ENCODE results near the gene MANBA.

Gene MANBA

GRCh38 chr4:102675141-102675540 lies 85.6 kb downstream of the MANBA start:
- DNase-seq (ENCODE audit: insufficient read length, low spot score) = no peak
- TF ChIP-seq CTCF (IDR thresholded peaks at IDR 0.05; ENCODE audit: insufficient read depth, missing control alignments) = no peak
- no peak for FAIRE-seq

GRCh38 chr4:102667001-102667400 lies 93.8 kb downstream of the MANBA start:
- DNase-seq (ENCODE audit: insufficient read length, low spot score) (no peak), FAIRE-seq (no peak)
- TF ChIP-seq CTCF (IDR thresholded peaks at IDR 0.05; ENCODE audit: insufficient read depth, missing control alignments) = no peak

- DNase-seq (ENCODE audit: insufficient read length, low spot score) = no peak
- FAIRE-seq = no peak
- TF ChIP-seq CTCF (IDR thresholded peaks at IDR 0.05; ENCODE audit: insufficient read depth, missing control alignments) = no peak
These were observed 95.2 kb downstream of the MANBA start for GRCh38 chr4:102665527-102665926.

GRCh38 chr4:102663073-102663472 lies 97.7 kb downstream of the MANBA start:
- TF ChIP-seq CTCF (IDR thresholded peaks at IDR 0.05; ENCODE audit: insufficient read depth, missing control alignments) = no peak
- DNase-seq (ENCODE audit: insufficient read length, low spot score) = no peak
- FAIRE-seq = no peak

GRCh38 chr4:102657206-102657605 lies 103.6 kb downstream of the MANBA start:
- no peak for FAIRE-seq
- DNase-seq (ENCODE audit: insufficient read length, low spot score) = no peak
- TF ChIP-seq CTCF (IDR thresholded peaks at IDR 0.05; ENCODE audit: insufficient read depth, missing control alignments) = no peak

- no peak for FAIRE-seq
- no peak for TF ChIP-seq CTCF (IDR thresholded peaks at IDR 0.05; ENCODE audit: insufficient read depth, missing control alignments)
- no peak for DNase-seq (ENCODE audit: insufficient read length, low spot score)
These were observed 113.7 kb downstream of the MANBA start for GRCh38 chr4:102647117-102647516.

- FAIRE-seq (no peak), DNase-seq (ENCODE audit: insufficient read length, low spot score) (no peak)
- TF ChIP-seq CTCF (IDR thresholded peaks at IDR 0.05; ENCODE audit: insufficient read depth, missing control alignments) = no peak
These were observed 118.0 kb downstream of the MANBA start for GRCh38 chr4:102642631-102643298.

All from D721Med (cell line).